ENCODE results near the gene CDC16. TPM values are rescaled to one million over a fixed set of nuclear protein-coding genes. Genes with fewer than 3 reads are reported as not detected.

CDC16 gene
- total and polyA plus RNA-seq, 9 of the 15 experiments (the other 6 are each of a cell fraction or from before 2014, with no cell fraction given): 23.2 to 102 (median 51.6) TPM

DNA sequence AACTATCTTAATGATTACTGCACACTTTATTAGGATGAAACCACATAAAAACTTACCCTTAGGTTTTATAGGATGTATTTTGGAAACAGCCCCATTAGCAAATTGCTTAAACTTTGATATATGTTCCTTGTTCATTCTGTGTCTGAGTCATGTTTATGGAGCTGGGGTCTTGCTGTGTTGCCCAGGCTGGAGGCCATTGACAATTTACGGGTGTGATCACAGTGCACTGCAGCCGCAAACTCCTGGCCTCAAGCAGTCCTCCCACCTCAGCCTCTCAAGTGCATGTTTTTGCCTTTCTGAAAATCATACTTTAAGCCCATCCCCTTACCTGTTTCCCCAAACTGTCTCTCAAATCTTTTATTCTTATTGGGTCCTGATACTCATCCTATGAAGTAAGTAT lies 74.4 kb downstream of the CDC16 start:
- POLR2A ChIA-PET: interaction anchor here (1.2 kb wide), 1 partner anchor 24 kb away, joined by 3 read pairs; no protein-coding TSS in a partner anchor
- FAIRE-seq (no peak), ATAC-seq (no peak), DNase-seq (ENCODE audit: extremely low read depth in 1 of 4, low spot score in 3 of 4) (no peak)
- no TSS peak for BruUV-seq (replicated peaks)
- Histone ChIP-seq H3K36me3 (ENCODE audit: control insufficient read depth, insufficient read depth, low read length) (peaks cover 18% of the 10 kb centered on the region; the same call in 2 of the 3 replicates), H4K20me1 (replicated peaks; ENCODE audit: control insufficient read depth, insufficient read depth, low read length) (no peaks in the 10 kb centered on the region), H3K4me2 (ENCODE audit: insufficient read depth, low read length) (no peak overlapping the region), H3K9me3 (replicated peaks; ENCODE audit: control insufficient read depth, insufficient read depth, low read depth, low read length) (no peaks in the 10 kb centered on the region), H3K4me1 (replicated peaks in 1 of 2; ENCODE audit: control insufficient read depth in 2 of 2, insufficient read depth in 2 of 2, low read length in 2 of 2) (peaks cover 0 to 2% of the 10 kb centered on the region in 2 experiments; a peak in 3 of 5 replicates), H3K79me2 (ENCODE audit: control insufficient read depth, insufficient read depth, low read length) (peaks cover 12% of the 10 kb centered on the region; the same call in 2 of the 3 replicates), H3K9me1 (ENCODE audit: control insufficient read depth, insufficient read depth, low read length) (no peaks in the 10 kb centered on the region), H3K27me3 (ENCODE audit: control insufficient read depth in 2 of 2, insufficient read depth in 2 of 2, low read length in 2 of 2) (no peaks in the 10 kb centered on the region), H3K27ac (ENCODE audit: extremely low read depth, low read depth, low read length) (no peak overlapping the region), H3K4me3 (no peak overlapping the region), H2AFZ (ENCODE audit: low read depth, low read length) (no peak overlapping the region), H3K9ac (ENCODE audit: insufficient read depth in 1 of 2, low read depth in 2 of 2, low read length in 2 of 2) (no peak overlapping the region)
- TF ChIP-seq RBM25 (IDR thresholded peaks at IDR 0.05; ENCODE audit: low read depth, low read length, severe bottlenecking): peak; percentile 65
- peak; percentile 79 for TF ChIP-seq ZNF121 (CRISPR knock-in tag; conservative IDR thresholded peaks at IDR 0.05)
- TF ChIP-seq, protein P1, sequence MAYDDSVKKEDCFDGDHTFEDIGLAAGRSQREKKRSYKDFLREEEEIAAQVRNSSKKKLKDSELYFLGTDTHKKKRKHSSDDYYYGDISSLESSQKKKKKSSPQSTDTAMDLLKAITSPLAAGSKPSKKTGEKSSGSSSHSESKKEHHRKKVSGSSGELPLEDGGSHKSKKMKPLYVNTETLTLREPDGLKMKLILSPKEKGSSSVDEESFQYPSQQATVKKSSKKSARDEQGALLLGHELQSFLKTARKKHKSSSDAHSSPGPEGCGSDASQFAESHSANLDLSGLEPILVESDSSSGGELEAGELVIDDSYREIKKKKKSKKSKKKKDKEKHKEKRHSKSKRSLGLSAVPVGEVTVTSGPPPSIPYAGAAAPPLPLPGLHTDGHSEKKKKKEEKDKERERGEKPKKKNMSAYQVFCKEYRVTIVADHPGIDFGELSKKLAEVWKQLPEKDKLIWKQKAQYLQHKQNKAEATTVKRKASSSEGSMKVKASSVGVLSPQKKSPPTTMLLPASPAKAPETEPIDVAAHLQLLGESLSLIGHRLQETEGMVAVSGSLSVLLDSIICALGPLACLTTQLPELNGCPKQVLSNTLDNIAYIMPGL (CRISPR knock-in tag; IDR thresholded peaks at IDR 0.05): no peak
- CTCF ChIA-PET (ENCODE audit: low intra/inter-chr PET ratio): no interaction called here
- in situ Hi-C loops (cut with MboI) (no loop called here), intact Hi-C loops (cut with micrococcal nuclease) (no loop called here)
- WGBS (ENCODE audit: insufficient coverage, low coverage, missing lambda C conversion rate): 94% methylated on average over 2 of the region's 2 CpGs
